Stimulated activated CD8-positive, alpha-beta memory T cell treated with anti-CD3 and anti-CD28 coated beads, Interleukin-7, amount 100 ng/mL, for 1 hour (primary cell): ENCODE data around the gene OR4D2.
A peak's percentile ranks its signal among the peaks of the same experiment; 100 is the strongest.

Experiments used
- DNase-seq, 2 donors: peaks; one replicate each; pipeline ENCODE4 v3.0.0-alpha.2; 2020; ENCODE audit warnings: low read depth in 2 of 2

Gene OR4D2

DNA sequence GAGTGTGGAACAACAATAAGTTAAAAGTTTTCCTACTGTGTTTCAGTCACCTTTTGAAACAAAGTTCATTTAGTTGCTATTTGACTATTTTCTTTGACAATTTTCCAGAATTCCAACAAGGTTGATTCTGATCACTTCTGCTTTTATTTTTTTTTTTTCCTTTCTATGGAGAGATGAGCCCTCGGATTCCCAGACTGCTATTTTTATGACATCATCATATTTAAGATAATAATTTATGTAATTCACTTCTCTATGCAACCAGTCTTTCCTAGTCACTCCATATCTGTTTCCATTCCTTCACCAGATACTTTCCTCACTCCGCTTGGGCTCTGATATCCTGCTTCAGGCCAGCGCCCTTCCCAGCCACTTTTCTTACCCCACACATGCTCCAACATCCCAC, 8.1 kb downstream of the OR4D2 start:
- DNase-seq, result no peak

DNA sequence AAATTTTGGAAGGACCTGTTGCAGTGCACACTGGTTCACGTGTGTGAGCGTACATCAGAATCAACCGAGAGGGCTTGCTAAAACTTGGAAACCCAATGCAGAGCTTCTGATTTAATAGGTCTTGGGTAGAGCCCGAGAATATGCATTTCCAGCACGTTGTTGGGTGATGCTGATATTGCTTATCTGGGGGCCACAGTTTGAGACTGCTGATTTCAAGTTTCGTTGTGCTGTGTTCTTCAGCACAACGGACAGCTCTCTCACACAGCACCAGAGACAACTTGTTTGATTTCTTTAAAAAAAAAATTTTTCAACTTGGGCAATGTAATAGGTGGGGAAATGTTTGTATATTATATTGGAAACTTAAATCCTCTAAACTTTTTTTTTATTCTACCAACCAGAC, 9.4 kb downstream of the OR4D2 start:
- no peak for DNase-seq

DNA sequence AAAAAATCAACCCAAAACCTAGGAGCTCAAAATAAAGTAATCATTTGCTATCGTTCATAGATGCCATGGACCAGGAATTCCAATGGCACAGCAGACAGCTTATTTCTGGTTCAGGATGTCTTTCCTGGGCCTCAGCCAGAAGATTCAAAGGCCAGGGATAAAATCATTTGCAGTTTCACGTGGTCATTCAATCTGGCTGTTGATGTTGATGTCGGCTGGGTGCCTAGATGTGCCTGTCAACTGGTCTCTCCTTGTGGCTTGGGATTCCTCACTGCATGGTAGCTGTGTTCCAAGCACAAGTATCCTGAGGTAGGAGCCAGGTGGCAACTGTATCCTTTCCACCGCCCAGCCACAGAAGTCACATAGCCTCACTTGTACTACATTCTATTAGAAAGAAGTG, 15.0 kb downstream of the OR4D2 start:
- DNase-seq, result no peak

DNA sequence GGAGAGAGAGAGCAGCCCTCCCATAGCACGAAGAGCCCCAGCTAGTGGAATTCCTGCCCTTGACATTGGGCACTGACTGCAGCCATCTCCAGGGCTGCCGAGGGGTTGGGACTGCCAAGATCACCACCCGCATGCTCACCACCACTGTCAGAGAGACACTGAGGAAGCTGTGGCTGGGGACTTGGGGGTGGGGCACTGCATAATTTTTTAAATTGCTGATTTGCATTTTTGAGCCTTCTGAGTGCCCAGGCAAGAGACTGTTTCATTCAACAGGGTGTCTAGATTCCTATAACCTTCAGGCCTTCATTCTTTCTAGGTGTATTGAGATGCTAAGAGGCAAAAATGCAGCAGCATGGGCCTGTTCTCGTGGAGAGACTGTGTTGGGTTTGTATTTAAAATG, 16.7 kb downstream of the OR4D2 start:
- DNase-seq, result no peak

DNA sequence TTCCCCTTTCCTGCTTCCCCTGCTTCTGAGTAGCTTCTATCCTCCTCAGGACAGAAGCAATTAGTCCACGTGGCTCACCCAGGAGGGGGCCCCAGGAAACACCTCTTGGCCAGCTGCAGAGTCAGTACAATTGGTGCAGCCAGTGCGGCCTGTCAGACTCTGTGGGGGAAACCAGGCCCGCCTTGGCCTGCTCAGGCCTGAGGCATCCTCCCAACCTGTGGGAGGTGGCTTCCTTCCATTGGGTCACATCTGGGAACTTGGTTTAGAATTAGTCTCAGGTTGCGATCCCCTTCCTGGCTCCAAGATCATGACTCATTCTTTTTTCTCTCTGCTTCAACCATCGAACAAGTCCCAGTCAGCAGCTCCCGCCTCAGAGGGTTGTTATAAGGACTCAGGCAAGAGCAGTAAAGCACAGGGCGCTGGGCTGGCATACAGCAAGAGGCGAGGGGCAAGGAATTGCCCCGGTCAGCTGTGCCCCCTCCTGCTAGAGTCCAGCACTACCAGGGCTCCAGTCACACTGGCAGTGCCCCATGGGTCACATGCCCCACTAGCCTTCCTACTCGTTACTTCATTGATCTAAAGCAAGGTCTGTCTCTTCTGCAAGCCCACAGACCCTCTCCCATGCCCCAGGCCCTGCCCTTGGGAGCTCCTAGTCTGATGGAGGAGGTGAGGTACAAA, 17.7 kb downstream of the OR4D2 start:
- no peak for DNase-seq

DNA sequence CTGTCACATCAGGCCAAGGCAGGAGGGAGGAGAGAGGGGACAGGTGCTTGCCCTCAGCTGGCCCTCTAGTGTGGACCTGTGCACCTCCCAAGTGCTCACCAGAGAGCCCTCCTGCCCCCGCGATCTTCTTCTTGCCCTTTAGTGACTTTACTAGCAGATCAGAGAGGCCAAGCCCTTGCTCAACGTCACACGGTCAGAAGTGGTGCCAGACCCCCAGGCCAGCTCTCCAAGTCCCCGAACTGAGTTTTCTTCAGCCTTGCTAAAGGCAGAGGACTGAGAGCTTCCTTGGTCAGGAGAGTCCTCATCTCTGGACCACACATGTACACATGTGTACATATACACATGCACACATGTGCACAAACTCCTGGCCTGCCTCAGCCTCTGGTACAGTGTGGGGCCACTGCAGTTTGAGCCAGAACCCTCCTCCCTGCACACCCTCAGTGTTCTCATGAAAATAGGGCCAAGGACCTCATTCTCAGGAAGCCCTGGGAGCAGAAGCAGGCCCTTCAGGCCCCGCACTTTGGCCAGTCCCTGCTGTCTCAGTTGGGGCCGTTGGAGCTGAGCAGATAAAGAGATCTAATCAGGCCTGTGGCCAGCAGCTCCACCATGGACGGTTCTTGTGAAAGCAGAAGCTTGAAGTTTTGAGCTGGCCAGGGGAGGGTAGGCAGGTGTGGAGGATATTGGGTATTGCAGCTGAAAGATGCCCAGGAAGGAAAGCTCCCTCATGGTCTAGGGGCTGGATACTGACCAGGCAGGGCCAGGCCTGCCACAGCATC, 18.4 kb downstream of the OR4D2 start:
- DNase-seq, result no peak

DNA sequence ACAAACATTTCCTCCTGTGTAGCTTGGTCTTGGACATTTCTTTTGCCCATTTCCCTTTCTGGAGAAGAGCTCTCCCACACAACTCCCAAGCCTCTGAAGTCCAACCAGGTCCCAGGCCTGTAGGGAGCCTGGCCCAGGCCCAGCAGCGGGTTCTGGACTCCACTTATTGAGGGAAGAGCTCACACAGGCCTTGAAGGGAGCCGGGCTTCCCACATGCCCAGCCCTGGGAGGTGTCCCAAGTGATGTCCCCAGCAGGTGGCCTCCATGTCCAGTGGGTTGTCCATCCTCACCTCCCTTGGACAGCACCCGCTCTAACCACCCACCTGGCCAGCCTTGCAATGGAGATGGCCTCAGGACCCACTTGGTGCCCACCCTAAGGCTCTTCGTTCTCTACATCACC, 19.8 kb downstream of the OR4D2 start:
- DNase-seq, result no peak

DNA sequence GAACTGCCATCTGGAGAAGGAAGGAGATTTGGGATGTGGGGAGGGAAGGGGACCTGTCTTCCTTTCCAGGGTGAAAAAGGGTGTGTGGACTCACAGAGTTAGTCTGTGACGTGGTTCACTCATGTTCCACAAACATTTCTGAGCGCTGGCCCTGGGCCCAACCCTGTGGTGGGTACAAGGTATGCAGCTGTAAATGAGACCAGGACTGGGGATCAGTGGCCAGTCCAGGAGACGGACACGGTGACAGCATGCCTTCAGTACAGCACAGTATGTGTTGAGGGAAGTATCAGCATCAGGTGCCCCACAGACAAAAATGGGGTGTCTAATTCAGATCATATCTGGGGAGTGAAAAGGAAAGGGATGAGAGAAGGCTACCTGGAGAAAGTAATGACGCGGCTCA, 20.3 kb downstream of the OR4D2 start:
- DNase-seq, result no peak

DNA sequence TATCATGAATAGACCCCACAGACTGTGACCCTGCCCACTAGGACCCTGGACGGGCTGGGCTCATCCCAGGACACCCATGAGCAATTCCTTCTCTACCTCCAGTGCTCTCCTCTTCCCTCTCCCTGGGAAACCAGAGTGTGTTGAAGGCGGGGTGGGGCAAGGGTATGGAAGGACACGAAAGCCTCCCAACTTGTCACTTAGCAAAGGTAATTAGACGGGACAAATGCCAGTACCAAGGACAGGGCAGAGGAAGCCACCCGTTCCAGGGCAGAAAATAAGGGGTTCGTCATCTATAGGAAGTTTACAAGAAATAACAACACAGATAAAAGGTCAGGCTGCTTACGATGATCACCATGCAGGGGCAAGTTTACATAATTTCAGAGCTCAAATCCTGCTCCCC, 20.9 kb downstream of the OR4D2 start:
- no peak for DNase-seq

DNA sequence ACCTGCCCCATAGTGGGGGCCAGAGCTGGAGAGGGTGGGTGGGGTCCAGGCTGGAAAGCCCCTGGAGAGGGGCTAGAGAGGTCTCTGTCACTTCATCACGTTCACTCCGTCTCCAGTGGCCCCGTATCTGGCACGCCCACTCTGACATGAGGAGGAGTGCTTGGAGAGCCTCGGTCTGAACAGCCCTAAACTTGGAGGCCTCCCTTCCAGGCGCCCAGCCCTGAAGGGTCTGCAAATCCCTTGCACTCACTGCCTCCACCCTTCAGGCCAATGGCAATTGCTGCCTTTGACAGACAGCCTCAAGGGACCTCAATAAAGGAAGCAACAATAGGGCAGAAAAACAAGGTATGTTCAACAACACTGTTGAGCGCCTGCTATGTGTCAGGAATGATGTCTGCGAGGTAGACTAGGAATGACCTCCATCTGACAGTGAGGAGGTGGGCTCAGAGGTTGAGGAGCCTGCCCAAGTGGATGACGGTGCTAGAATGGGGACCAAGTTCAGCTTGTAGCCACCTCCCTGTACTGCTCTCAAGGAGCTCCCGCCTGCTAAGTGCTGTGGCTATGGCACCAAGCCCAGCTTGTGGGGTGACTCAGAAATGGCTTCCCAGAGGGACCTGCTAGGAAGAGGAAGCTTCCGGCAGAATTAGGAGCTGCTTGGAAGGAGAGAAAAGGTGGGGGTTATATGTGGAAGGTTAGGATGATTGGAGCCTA, 22.8 kb downstream of the OR4D2 start:
- no peak for DNase-seq

DNA sequence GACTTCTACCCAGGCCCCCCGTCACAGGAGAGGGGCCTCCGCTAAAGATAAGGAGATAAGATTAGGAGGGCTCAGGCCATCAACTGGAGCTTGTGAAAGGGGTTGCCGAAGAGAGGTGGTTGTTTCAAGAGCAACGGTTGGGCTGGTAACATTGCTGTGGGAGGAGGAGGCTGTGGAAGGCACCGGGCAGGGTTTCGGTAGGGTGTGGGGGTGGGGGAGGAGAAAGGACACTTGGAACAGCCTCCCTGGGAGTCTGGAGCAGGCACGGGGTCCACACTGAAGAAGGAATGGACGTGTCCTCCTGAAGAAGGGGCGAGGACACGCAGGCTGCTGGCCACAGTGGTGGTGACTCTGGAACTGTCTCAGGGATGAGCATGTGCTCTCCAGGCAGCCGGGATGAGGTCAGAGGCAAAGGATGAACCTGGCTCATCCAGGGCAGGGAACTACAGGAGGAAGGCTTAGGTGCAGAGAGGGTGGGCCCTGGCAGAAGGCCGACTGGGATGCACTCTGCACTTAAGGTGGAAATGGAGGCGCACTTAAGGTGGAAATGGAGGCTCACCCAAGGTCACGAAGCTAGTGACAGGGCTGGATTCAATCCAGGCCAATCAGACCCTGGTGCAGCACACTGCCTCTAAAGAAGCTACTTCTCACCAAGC, 24.6 kb downstream of the OR4D2 start:
- no peak for DNase-seq

DNA sequence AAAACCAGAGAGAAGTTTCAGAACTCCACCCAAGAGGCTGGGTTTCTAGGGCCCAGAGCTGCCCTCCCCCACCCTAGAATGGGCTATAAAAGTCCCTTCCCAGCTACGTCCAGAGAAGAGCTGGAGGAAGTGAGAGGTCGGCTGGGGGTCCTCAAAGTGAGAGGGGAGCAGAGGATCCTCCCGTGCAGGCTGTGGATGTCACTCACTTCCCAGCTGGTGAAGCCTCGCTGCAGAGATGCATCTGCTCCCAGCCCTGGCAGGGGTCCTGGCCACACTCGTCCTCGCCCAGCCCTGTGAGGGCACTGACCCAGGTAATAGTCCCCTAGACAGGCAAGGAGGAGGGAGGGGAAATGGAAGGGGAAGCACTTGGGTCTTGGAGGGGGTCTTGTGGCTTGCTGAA, 25.8 kb downstream of the OR4D2 start, which contains the start of gene EPX:
TSS of gene EPX (plus strand) at position 115 of the 400 bp plus-strand sequence. CDS start at position 236, 121 bp downstream.
- no peak for DNase-seq

DNA sequence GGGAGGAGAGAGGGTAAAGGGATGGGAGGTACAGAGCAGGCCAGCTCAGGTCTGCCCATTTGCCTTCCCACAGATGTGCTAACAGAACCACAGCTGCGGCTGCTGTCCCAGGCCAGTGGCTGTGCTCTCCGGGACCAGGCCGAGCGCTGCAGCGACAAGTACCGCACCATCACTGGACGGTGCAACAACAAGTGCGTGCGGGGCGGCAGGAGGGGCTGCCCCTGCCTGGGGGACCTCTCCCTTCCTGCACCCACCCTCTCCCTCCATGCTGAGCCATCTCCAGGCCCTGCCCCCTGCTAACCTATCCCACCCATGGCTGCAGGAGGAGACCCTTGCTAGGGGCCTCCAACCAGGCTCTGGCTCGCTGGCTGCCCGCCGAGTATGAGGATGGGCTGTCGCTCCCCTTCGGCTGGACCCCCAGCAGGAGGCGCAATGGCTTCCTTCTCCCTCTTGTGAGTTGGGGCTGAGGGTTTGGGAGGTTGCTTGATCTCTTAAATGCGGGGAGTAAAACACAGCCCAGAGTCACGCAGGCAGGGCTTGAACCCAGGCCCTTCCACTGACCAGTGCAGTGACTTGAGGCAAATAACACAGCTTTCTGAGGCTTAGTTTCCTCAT, 27.0 kb downstream of the OR4D2 start:
- DNase-seq, result no peak

DNA sequence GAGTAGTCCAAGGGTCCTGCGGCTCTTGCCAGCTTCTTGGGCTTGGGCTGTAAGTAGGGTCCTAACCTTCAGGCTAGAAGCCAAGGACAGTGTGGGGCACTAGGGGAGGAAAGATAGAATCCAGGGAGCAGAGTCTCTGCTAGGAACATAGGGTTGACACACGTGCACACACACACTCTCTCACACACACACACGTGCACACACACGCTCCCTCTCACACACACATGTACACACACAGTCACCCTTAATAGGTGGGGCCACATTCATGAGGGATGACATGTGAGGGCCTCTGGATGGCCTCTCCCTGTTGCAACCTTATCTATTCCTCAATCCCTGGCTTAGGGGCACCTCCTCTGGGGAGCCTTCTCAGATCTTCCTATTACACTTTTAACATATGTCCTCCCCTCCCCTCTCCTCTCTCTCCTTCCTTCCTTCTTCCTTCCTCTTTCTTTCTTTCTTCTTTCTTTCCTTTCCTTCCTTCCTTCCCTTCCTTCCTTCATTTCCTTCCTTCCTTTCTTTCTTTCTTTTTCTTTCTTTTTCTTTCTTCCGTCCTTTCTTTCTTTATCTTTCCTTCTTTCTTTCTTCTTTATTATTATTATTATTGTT, 28.8 kb downstream of the OR4D2 start:
- DNase-seq, result no peak

DNA sequence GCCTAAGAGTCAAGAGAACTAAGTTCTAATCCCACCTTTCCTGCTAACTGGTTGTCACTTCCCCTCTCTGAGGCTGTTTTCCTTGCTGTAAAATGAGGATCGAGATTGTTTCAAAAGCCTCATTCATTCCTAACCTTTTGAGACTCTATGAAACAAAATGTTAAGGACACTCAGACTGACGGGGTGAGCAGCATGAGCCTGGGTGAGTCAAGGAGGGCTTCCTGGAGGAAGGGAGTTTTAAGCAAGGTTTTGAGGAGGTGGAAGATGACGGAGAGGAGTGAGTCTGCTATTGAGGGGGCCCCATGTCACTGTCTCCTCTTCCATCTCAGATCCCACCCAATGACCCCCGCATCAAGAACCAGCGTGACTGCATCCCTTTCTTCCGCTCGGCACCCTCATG, 29.8 kb downstream of the OR4D2 start:
- DNase-seq, result no peak

DNA sequence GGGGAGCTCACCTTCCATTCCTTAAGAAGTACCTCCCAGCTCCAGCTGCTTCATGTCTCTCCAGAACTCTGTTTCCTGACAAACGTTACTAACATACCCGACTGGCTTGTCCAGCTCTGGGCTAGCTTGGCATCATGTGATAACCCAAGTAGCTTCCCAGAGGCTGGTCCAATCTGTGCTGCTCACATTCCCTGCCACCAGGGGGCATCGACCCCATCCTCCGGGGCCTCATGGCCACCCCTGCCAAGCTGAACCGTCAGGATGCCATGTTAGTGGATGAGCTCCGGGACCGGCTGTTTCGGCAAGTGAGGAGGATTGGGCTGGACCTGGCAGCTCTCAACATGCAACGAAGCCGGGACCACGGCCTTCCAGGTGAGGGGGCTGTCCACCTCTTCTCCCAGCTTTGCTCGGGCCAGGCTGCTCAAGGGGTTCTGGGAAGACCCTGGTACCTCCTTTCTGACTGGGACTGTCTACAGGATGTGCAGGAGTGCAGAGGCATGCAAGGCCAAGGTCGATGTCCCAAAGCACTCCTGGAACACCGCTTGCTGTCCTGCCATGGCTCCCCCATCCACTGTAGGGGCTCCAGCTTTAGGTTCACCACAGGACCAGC, 33.3 kb downstream of the OR4D2 start:
- DNase-seq, result peak in 1 of 2 donors; percentile 20

DNA sequence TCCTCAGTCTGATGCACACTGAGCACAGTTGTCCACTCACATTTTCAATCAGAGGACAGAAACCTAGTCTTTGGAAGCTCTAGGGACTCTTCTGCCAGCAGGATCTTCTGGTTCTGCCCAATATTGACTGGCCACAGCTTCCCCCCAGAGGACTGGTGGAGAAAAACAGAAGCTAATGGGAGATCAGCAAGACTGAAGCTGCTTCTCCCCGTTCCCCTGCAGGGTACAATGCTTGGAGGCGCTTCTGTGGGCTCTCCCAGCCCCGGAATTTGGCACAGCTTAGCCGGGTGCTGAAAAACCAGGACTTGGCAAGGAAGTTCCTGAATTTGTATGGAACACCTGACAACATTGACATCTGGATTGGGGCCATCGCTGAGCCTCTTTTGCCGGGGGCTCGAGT, 36.1 kb downstream of the OR4D2 start:
- no peak for DNase-seq

DNA sequence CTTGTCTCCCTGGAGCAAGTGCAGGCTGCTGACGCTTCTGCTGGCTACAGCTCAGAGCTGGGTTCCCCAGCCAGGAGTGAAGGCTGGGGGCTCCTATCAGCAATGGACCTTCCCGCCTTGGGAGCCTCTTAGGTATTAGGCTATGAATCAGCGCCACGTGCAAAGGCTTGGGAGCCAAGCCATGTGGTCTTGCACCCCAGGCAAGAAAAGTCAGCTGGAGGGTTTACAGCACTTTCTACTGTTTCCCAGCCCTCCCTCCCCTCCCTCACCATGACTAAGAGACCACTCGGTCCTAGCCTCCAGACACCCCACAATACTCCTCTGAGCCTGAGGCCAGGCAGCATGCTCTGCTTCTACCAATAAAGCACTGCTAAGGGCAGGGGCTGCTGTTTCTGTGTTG, 38.0 kb downstream of the OR4D2 start:
- no peak for DNase-seq

DNA sequence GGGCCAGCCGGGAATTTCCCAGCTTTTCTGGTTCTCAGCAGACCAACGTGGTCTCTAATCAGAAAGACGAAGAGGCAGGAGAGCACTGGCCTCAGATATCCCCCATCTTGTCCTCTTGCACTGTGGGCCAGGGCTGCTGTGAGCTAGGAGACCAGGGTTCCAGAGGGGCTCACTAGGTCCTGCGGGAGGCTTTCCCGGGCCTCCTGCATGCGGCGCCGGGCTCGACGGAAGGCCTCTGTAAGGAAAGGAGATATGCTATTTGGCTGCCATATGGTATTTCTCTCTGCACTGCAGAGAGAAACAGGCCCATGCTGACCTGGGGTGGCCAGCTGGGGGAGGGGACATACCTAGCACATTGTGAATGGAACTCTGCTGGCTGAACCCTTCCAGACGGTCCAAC, 39.2 kb downstream of the OR4D2 start:
- no peak for DNase-seq

DNA sequence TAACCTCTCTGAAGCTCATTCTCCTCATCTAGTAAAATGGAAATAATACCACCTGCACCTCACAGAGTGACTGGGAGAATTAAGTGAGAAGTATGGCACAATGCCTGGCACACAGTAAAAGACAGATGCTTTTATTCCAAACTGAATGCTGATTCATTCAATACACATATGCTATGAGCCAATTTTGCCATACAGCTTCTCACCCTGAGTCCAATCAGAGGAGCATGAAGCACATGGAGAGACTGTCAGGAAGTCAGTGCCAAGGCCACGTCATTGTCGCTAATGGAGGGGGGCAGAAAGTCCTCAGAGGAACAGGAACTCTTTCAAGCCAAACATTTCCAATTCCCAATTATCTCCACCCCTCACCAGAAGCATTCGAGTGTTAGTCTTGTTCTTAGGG, 40.7 kb downstream of the OR4D2 start:
- DNase-seq, result no peak

DNA sequence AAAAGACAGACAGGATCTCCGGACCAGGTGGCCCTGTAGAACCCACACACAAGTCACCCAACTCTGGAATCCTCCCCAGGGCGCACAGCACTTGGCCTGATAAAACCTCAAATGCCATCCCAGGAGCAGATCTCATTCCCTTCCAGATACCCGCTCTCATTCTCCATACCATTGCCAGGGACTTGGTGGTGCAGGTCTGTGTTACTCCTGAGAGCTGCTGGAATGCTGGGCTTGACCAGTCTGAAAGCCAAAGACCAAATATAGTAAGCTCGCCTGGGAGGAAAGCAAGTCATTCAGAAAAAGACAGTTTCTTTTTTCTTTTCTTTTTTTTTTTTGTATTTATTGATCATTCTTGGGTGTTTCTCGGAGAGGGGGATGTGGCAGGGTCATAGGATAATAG, 41.6 kb downstream of the OR4D2 start:
- no peak for DNase-seq
